HepG2 (cell line): ENCODE data around the gene ATP2A3. TPM values are rescaled to one million over a fixed set of nuclear protein-coding genes. Genes with fewer than 3 reads are reported as not detected.
A peak's percentile ranks its signal among the peaks of the same experiment; 100 is the strongest.

Experiments used
- ATAC-seq: fragments of 200-7000 bp; cut with Tn5 transposase; 3 replicates; pipeline ENCODE4 v1.9.1; 2020; ENCODE audit warnings: mild to moderate bottlenecking, moderate library complexity
- BruUV-seq: library from RNA; stranded (reverse); fragments of 400-500 nt; replicated peaks from 2 replicates; lab custom pipeline; 2021; lab: Mats Ljungman, UMichigan
- CTCF ChIA-PET: fragments of 300-600 bp; formaldehyde crosslinking; extraction: SDS; loops from one replicate; lab custom pipeline; 2021; ENCODE audit warnings: low total read pairs, inconsistent platforms, low intra/inter-chr PET ratio; lab: Yijun Ruan, JAX
- POLR2A ChIA-PET: fragments of 350-600 bp; sonication (Branson Sonifier 250); formaldehyde crosslinking; loops from one replicate; lab custom pipeline; 2020; ENCODE audit warnings: antibody characterized with exemption, inconsistent platforms; lab: Yijun Ruan, JAX
- DNase-seq: peaks from one replicate; pipeline ENCODE4 v3.0.0-alpha.2; 2015; ENCODE audit warnings: low spot score
- FAIRE-seq: peaks from 3 replicates; lab custom pipeline; 2011; peaks lifted over from hg19 to GRCh38; lab: Jason Lieb, UNC
- H2AFZ ChIP-seq: one replicate; pipeline ENCODE4 v1.6.1; 2011; ENCODE audit warnings: low read length, inconsistent platforms
- H3K27ac ChIP-seq: fragments of 300-600 bp; 3 replicates; pipeline ENCODE4 v1.8.0; 2011; ENCODE audit warnings: mixed run types, mild to moderate bottlenecking, mixed read lengths, low read length, inconsistent platforms; ENCODE audit not compliant: insufficient read depth; ENCODE audit errors: extremely low read length
- H3K27me3 ChIP-seq, 2 experiments: fragments of 200-600 bp in 1 of 2; 2 replicates in 1 of 2; 3 replicates in 1 of 2; pipeline versions ENCODE4 v1.6.0 to v1.8.0; 2011; ENCODE audit warnings: low read length in 2 of 2, mild to moderate bottlenecking in 2 of 2, moderate library complexity in 2 of 2, inconsistent platforms in 1 of 2; ENCODE audit not compliant: insufficient read depth in 2 of 2, control insufficient read depth in 1 of 2
- H3K36me3 ChIP-seq, 2 experiments: fragments of 200-600 bp in 1 of 2; replicated peaks in 1 of 2; 2 replicates in 1 of 2; 3 replicates in 1 of 2; pipeline versions ENCODE4 v1.5.1 to v1.8.0; 2011; ENCODE audit warnings: low read length in 2 of 2, inconsistent platforms in 1 of 2; ENCODE audit not compliant: insufficient read depth in 2 of 2, control insufficient read depth in 1 of 2
- H3K4me1 ChIP-seq: 2 replicates; pipeline ENCODE4 v1.5.1; 2012; ENCODE audit warnings: low read length, inconsistent platforms; ENCODE audit not compliant: insufficient read depth
- H3K4me2 ChIP-seq: 2 replicates; pipeline ENCODE4 v1.6.0; 2011; ENCODE audit warnings: low read depth, low read length, inconsistent platforms
- H3K4me3 ChIP-seq, 3 experiments: fragments of 200-600 bp in 1 of 3; sonication (generic), shearing (Covaris generic) in 1 of 3; replicated peaks in 1 of 3; 2 replicates each; pipeline ENCODE4 v1.5.1; 2011 to 2016; ENCODE audit warnings: low read length in 3 of 3, inconsistent platforms in 2 of 3, low read depth in 2 of 3, mild to moderate bottlenecking in 2 of 3, control low read depth in 1 of 3, mixed read lengths in 1 of 3; ENCODE audit not compliant: insufficient read depth in 1 of 3
- H3K79me2 ChIP-seq: one replicate; pipeline ENCODE4 v1.6.1; 2011; ENCODE audit warnings: low read length, inconsistent platforms; ENCODE audit not compliant: insufficient read depth
- H3K9ac ChIP-seq: 2 replicates; pipeline ENCODE4 v1.6.0; 2011; ENCODE audit warnings: mild to moderate bottlenecking, low read depth, low read length, inconsistent platforms; ENCODE audit not compliant: insufficient read depth
- H3K9me3 ChIP-seq: 2 replicates; pipeline ENCODE4 v1.5.1; 2012; ENCODE audit warnings: mild to moderate bottlenecking, low read length
- H4K20me1 ChIP-seq: 2 replicates; pipeline ENCODE4 v1.6.0; 2011; ENCODE audit warnings: inconsistent platforms, mild to moderate bottlenecking, low read length, moderate library complexity; ENCODE audit not compliant: insufficient read depth
- ETV6 ChIP-seq: sonication (generic); formaldehyde crosslinking; conservative IDR thresholded peaks from 2 replicates; pipeline ENCODE4 v1.4.0; 2020; ENCODE audit warnings: missing genetic modification reagents
- FOXO1 ChIP-seq: sonication (generic); formaldehyde crosslinking; IDR thresholded peaks from 2 replicates; pipeline ENCODE4 v1.4.0; 2020; ENCODE audit warnings: missing genetic modification reagents
- HES4 ChIP-seq: sonication (generic); formaldehyde crosslinking; IDR thresholded peaks from 2 replicates; pipeline ENCODE4 v1.9.0; 2021; ENCODE audit warnings: mild to moderate bottlenecking, missing genetic modification reagents, borderline replicate concordance
- MEIS1 ChIP-seq: sonication (generic); formaldehyde crosslinking; IDR thresholded peaks from 2 replicates; pipeline ENCODE4 v1.9.0; 2021; ENCODE audit warnings: mild to moderate bottlenecking, missing genetic modification reagents, moderate library complexity, borderline replicate concordance
- RFXANK ChIP-seq: IDR thresholded peaks from 2 replicates; pipeline ENCODE4 v1.6.1; 2016
- ZBTB3 ChIP-seq: sonication (generic); formaldehyde crosslinking; IDR thresholded peaks from 2 replicates; pipeline ENCODE4 v1.4.0; 2020; ENCODE audit warnings: low read depth, mild to moderate bottlenecking, moderate library complexity, missing genetic modification reagents, borderline replicate concordance
- ZC3H13 ChIP-seq: sonication (generic); formaldehyde crosslinking; IDR thresholded peaks from 2 replicates; pipeline ENCODE4 v1.8.1; 2023; ENCODE audit warnings: mild to moderate bottlenecking, missing genetic modification reagents, moderate library complexity
- ZNF18 ChIP-seq: sonication (generic); formaldehyde crosslinking; IDR thresholded peaks from 2 replicates; pipeline ENCODE4 v1.8.0; 2022; ENCODE audit warnings: mild to moderate bottlenecking, missing genetic modification reagents; ENCODE audit not compliant: insufficient replicate concordance
- ZNF496 ChIP-seq: sonication (generic); formaldehyde crosslinking; IDR thresholded peaks from 2 replicates; pipeline ENCODE4 v1.8.1; 2023; ENCODE audit warnings: mild to moderate bottlenecking, moderate library complexity, missing genetic modification reagents; ENCODE audit not compliant: insufficient replicate concordance
- ZNF557 ChIP-seq: sonication (generic); formaldehyde crosslinking; IDR thresholded peaks from 2 replicates; pipeline ENCODE4 v1.4.0; 2020; ENCODE audit warnings: missing genetic modification reagents
- ZNF605 ChIP-seq: sonication (generic); formaldehyde crosslinking; IDR thresholded peaks from 2 replicates; pipeline ENCODE4 v1.8.0; 2022; ENCODE audit warnings: mild to moderate bottlenecking, missing genetic modification reagents
- ZNF615 ChIP-seq: sonication (generic); formaldehyde crosslinking; IDR thresholded peaks from 2 replicates; pipeline ENCODE4 v1.5.0; 2020; ENCODE audit warnings: mild to moderate bottlenecking, missing genetic modification reagents, borderline replicate concordance
- ZNF678 ChIP-seq: sonication (generic); formaldehyde crosslinking; IDR thresholded peaks from 2 replicates; pipeline ENCODE4 v1.4.0; 2020; ENCODE audit warnings: mild to moderate bottlenecking, missing genetic modification reagents
- ZNF773 ChIP-seq: sonication (generic); formaldehyde crosslinking; IDR thresholded peaks from 2 replicates; pipeline ENCODE4 v1.4.0; 2020; ENCODE audit warnings: missing genetic modification reagents, borderline replicate concordance
- ZNF816 ChIP-seq: sonication (generic); formaldehyde crosslinking; IDR thresholded peaks from 2 replicates; pipeline ENCODE4 v1.8.0; 2022; ENCODE audit warnings: missing genetic modification reagents, mild to moderate bottlenecking, borderline replicate concordance
- WGBS: methylation state at CpG from one replicate; pipeline ENCODE4 v1.1.6; 2017; ENCODE audit warnings: low lambda C conversion rate; 5-methylcytosine and 5-hydroxymethylcytosine counted together
- in situ Hi-C: cut with HindIII; loops from 2 replicates; pipeline ENCODE4 v1.10.0; 2017; ENCODE audit warnings: low pct_unique_long_range_greater_than_20kb; ENCODE audit not compliant: extremely low pct_ligation_motif_present
- intact Hi-C: fragments of 100-400 bp; cut with micrococcal nuclease; formaldehyde crosslinking; loops from one replicate; pipeline ENCODE4 v1.10.0; 2022; ENCODE audit not compliant: unreplicated experiment
- polyA plus RNA-seq, 8 experiments: library from polyadenylated mRNA; depleted of rRNA in 3 of 8; stranded (reverse) in 7 of 8; unstranded in 1 of 8; fragments of >200 nt; fragmentation: Illumina TruSeq in 4 of 8; extraction: Trizol in 4 of 8; gene quantifications; 2 replicates each; pipeline versions ENCODE4 v1.2.1 to v1.2.3, GENCODE V29; 2011 to 2016; ENCODE audit warnings: low read depth in 4 of 8, missing spikeins in 1 of 8, mixed read lengths in 1 of 8; ENCODE audit not compliant: insufficient read depth in 1 of 8
- total RNA-seq, 5 experiments: library from RNA; depleted of rRNA; stranded (reverse); fragments of >200 nt; fragmentation: Illumina TruSeq; extraction: Trizol; gene quantifications; 2 replicates each; pipeline ENCODE4 v1.2.3, GENCODE V29; 2016; ENCODE audit warnings: low read depth in 1 of 5

The ATP2A3 gene
- total and polyA plus RNA-seq, 2 of the 13 experiments (the other 11 are each of a cell fraction or from before 2014, with no cell fraction given), result 0.07 TPM; not detected in 1

- peak; percentile 30; the same call in 2 of the 3 replicates for ATAC-seq
- ChIA-PET POLR2A (interaction anchor here (0.6 kb wide), 1 partner anchor 82 kb away, joined by 3 read pairs; no protein-coding TSS in a partner anchor), CTCF (no interaction called here)
- no peak for FAIRE-seq
- 59% methylated on average over 4 of the region's 68 CpGs for WGBS
- no peak overlapping the region for H3K27ac ChIP-seq
- H3K9ac ChIP-seq, result no peak overlapping the region
- H3K4me2 ChIP-seq, result no peak overlapping the region
- no peak for TF ChIP-seq ZNF557
- TF ChIP-seq ZBTB3, result no peak
- no peak for TF ChIP-seq ZNF678
- no peak for TF ChIP-seq RFXANK (CRISPR knock-in tag)
- no peak for TF ChIP-seq ZNF816 (CRISPR knock-in tag)
- TF ChIP-seq ZNF773, result no peak
- no peak for TF ChIP-seq ZNF605 (CRISPR knock-in tag)
- no peak for TF ChIP-seq ZNF496
- TF ChIP-seq MEIS1 (CRISPR knock-in tag), result no peak
- TF ChIP-seq ZNF18 (CRISPR knock-in tag), result no peak
- no peak for TF ChIP-seq ETV6 (CRISPR knock-in tag)
- TF ChIP-seq HES4 (CRISPR knock-in tag), result no peak
- TF ChIP-seq ZC3H13 (CRISPR knock-in tag), result no peak
- TF ChIP-seq ZNF615 (CRISPR knock-in tag), result no peak
- no peak for TF ChIP-seq FOXO1 (CRISPR knock-in tag)
- H3K4me3 ChIP-seq, result no peak overlapping the region
- no peak for DNase-seq
- BruUV-seq, result no TSS peak
- H3K9me3 ChIP-seq, result no peaks in the 10 kb centered on the region
- no peak overlapping the region for H2AFZ ChIP-seq
- no peaks in the 10 kb centered on the region for H3K36me3 ChIP-seq
- H3K79me2 ChIP-seq, result no peaks in the 10 kb centered on the region
- in situ Hi-C loops, result no loop called here
- no peaks in the 10 kb centered on the region for H4K20me1 ChIP-seq
- peaks cover 15% of the 10 kb centered on the region; the same call in 1 of the 2 replicates for H3K4me1 ChIP-seq
- H3K27me3 ChIP-seq, result peaks cover 4 to 28% of the 10 kb centered on the region in 2 experiments; a peak in 3 of 5 replicates
- intact Hi-C loops, result no loop called here
These were observed 19.5 kb downstream of the ATP2A3 start for GRCh38 chr17:3944485-3945388.
